IMR-90 (cell line): Measurements from ENCODE around the gene CHD2. TPM values are rescaled to one million over a fixed set of nuclear protein-coding genes. Genes with fewer than 3 reads are reported as not detected.

Experiments used
- ATAC-seq: fragments of 200-7000 bp; cut with Tn5 transposase; 2 replicates; pipeline ENCODE4 v1.9.1; 2020; ENCODE audit warnings: low read depth, mild to moderate bottlenecking, moderate library complexity
- BruUV-seq: library from RNA; stranded (reverse); fragments of 400-500 nt; replicated peaks from 2 replicates; lab custom pipeline; 2021; lab: Mats Ljungman, UMichigan
- CTCF ChIA-PET: fragments of 300-600 bp; formaldehyde crosslinking; extraction: SDS; loops from one replicate; lab custom pipeline; 2021; ENCODE audit warnings: antibody characterized with exemption; lab: Yijun Ruan, JAX
- POLR2A ChIA-PET: fragments of 300-600 bp; sonication (Branson Sonifier 250); formaldehyde crosslinking; loops from one replicate; lab custom pipeline; 2022; ENCODE audit warnings: antibody characterized with exemption; ENCODE audit not compliant: unreplicated experiment; lab: Charles Lee
- DNase-seq: peaks from one replicate; pipeline ENCODE4 v3.0.0; 2013
- H2AFZ ChIP-seq: replicated peaks from 2 replicates; pipeline ENCODE3; 2013; ENCODE audit warnings: low read length, mild to moderate bottlenecking; ENCODE audit not compliant: poor library complexity
- H2AK5ac ChIP-seq: 2 replicates; pipeline ENCODE4 v1.6.1; 2013; ENCODE audit warnings: low read depth, low read length, inconsistent platforms
- H2AK9ac ChIP-seq: replicated peaks from 2 replicates; pipeline ENCODE3; 2013; ENCODE audit warnings: mild to moderate bottlenecking, low read depth, low read length, moderate library complexity; ENCODE audit not compliant: poor library complexity
- H2BK120ac ChIP-seq: 2 replicates; pipeline ENCODE4 v1.6.1; 2013; ENCODE audit warnings: low read depth, low read length, inconsistent platforms
- H2BK15ac ChIP-seq: 3 replicates; pipeline ENCODE4 v1.6.1; 2013; ENCODE audit warnings: low read depth, low read length, inconsistent platforms
- H2BK20ac ChIP-seq: 2 replicates; pipeline ENCODE4 v1.6.1; 2013; ENCODE audit warnings: low read depth, mild to moderate bottlenecking, inconsistent platforms, low read length, moderate library complexity
- H2BK5ac ChIP-seq: 2 replicates; pipeline ENCODE4 v1.6.1; 2013; ENCODE audit warnings: mild to moderate bottlenecking, low read depth, low read length, inconsistent platforms; ENCODE audit not compliant: poor library complexity, severe bottlenecking
- H3K14ac ChIP-seq: replicated peaks from 2 replicates; pipeline ENCODE4 v1.6.1; 2013; ENCODE audit warnings: low read depth, low read length, inconsistent platforms
- H3K18ac ChIP-seq: 2 replicates; pipeline ENCODE4 v1.6.1; 2013; ENCODE audit warnings: low read depth, low read length, control low read depth
- H3K23ac ChIP-seq: 2 replicates; pipeline ENCODE4 v1.6.1; 2013; ENCODE audit warnings: low read depth, low read length, inconsistent platforms
- H3K27ac ChIP-seq: 2 replicates; pipeline ENCODE4 v1.5.1; 2013; ENCODE audit warnings: mild to moderate bottlenecking, control low read depth, low read length; ENCODE audit not compliant: insufficient read depth
- H3K27me3 ChIP-seq: 2 replicates; pipeline ENCODE4 v1.6.1; 2013; ENCODE audit warnings: low read length; ENCODE audit not compliant: control insufficient read depth, insufficient read depth
- H3K36me3 ChIP-seq: 2 replicates; pipeline ENCODE4 v1.6.1; 2013; ENCODE audit warnings: low read length, mixed read lengths; ENCODE audit not compliant: control insufficient read depth, insufficient read depth
- H3K4ac ChIP-seq: 2 replicates; pipeline ENCODE4 v1.6.1; 2013; ENCODE audit warnings: low read depth, low read length, inconsistent platforms
- H3K4me1 ChIP-seq: 2 replicates; pipeline ENCODE4 v1.6.1; 2013; ENCODE audit warnings: low read length, mixed read lengths; ENCODE audit not compliant: control insufficient read depth, insufficient read depth
- H3K4me2 ChIP-seq: 2 replicates; pipeline ENCODE4 v1.6.1; 2013; ENCODE audit warnings: low read depth, mild to moderate bottlenecking, control low read depth, low read length, moderate library complexity
- H3K4me3 ChIP-seq: 2 replicates; pipeline ENCODE4 v1.5.1; 2013; ENCODE audit warnings: low read depth, mild to moderate bottlenecking, control low read depth, low read length, moderate library complexity; ENCODE audit not compliant: insufficient read depth
- H3K56ac ChIP-seq: 2 replicates; pipeline ENCODE4 v1.6.1; 2013; ENCODE audit warnings: low read length, inconsistent platforms; ENCODE audit not compliant: insufficient read depth; ENCODE audit errors: extremely low read depth
- H3K79me1 ChIP-seq, 2 experiments: 2 replicates each; pipeline ENCODE4 v1.6.1; 2013; ENCODE audit warnings: low read length in 2 of 2, inconsistent platforms in 1 of 2, low read depth in 1 of 2
- H3K9ac ChIP-seq: 2 replicates; pipeline ENCODE4 v1.6.1; 2013; ENCODE audit warnings: low read depth, low read length, control low read depth
- H3K9me1 ChIP-seq: 2 replicates; pipeline ENCODE4 v1.6.1; 2013; ENCODE audit warnings: low read length, inconsistent platforms; ENCODE audit not compliant: insufficient read depth
- H3K9me3 ChIP-seq: 2 replicates; pipeline ENCODE4 v1.6.1; 2013; ENCODE audit warnings: low read length; ENCODE audit not compliant: control insufficient read depth, insufficient read depth
- H4K20me1 ChIP-seq: 2 replicates; pipeline ENCODE4 v1.6.1; 2013; ENCODE audit warnings: low read length, inconsistent platforms; ENCODE audit not compliant: insufficient read depth
- H4K5ac ChIP-seq: 2 replicates; pipeline ENCODE4 v1.6.1; 2013; ENCODE audit warnings: mild to moderate bottlenecking, low read depth, low read length, control low read depth
- H4K8ac ChIP-seq, 2 experiments: 2 replicates each; pipeline ENCODE4 v1.6.1; 2013; ENCODE audit warnings: low read depth in 2 of 2, low read length in 2 of 2, control low read depth in 1 of 2, inconsistent platforms in 1 of 2
- H4K91ac ChIP-seq: 2 replicates; pipeline ENCODE4 v1.6.1; 2013; ENCODE audit warnings: low read depth, low read length, inconsistent platforms; ENCODE audit not compliant: insufficient read depth
- BHLHE40 ChIP-seq: fragments of 150-350 bp; IDR thresholded peaks from 2 replicates; pipeline ENCODE4 v1.6.1; 2016; ENCODE audit warnings: mild to moderate bottlenecking, low read depth, low read length
- FOS ChIP-seq: fragments of 150-350 bp; IDR thresholded peaks from 2 replicates; pipeline ENCODE4 v1.6.1; 2016; ENCODE audit warnings: low read depth, low read length
- MXI1 ChIP-seq: IDR thresholded peaks from 2 replicates; pipeline ENCODE4 v1.6.1; 2012; ENCODE audit warnings: low read depth, mild to moderate bottlenecking, low read length, moderate library complexity, borderline replicate concordance
- NFE2L2 ChIP-seq: fragments of 150-350 bp; IDR thresholded peaks from 2 replicates; pipeline ENCODE4 v1.6.1; 2016; ENCODE audit warnings: low read depth, mild to moderate bottlenecking, low read length
- POLR2A ChIP-seq: IDR thresholded peaks from 2 replicates; pipeline ENCODE4 v1.6.1; 2012; ENCODE audit warnings: mild to moderate bottlenecking, low read depth, low read length
- RCOR1 ChIP-seq: IDR thresholded peaks from 2 replicates; pipeline ENCODE4 v1.6.1; 2012; ENCODE audit warnings: mild to moderate bottlenecking, low read length, improper control_type of control experiment; ENCODE audit not compliant: insufficient replicate concordance
- RFX5 ChIP-seq: IDR thresholded peaks from 2 replicates; pipeline ENCODE4 v1.8.0; 2012; ENCODE audit warnings: low read depth, mild to moderate bottlenecking, low read length, moderate library complexity
- WGBS, 2 experiments: methylation state at CpG; one replicate each; pipeline versions ENCODE4 v1.1.5 to v1.1.7; 2013; ENCODE audit warnings: missing lambda C conversion rate in 2 of 2; ENCODE audit not compliant: insufficient read length in 1 of 2; ENCODE audit errors: extremely low coverage in 2 of 2; 5-methylcytosine and 5-hydroxymethylcytosine counted together
- dilution Hi-C: fragments of 300-500 bp; cut with HindIII; formaldehyde crosslinking; loops from one replicate; pipeline ENCODE4 v1.14.3; 2018; ENCODE audit warnings: low sequenced_read_pairs; ENCODE audit not compliant: unreplicated experiment
- in situ Hi-C: fragments of 300-500 bp; cut with MboI; formaldehyde crosslinking; loops from 3 replicates; pipeline ENCODE4 v1.14.3; 2019; ENCODE audit warnings: low sequenced_read_pairs, inconsistent platforms, mixed read lengths
- intact Hi-C: fragments of 100-400 bp; cut with micrococcal nuclease; formaldehyde crosslinking; loops from 2 replicates; pipeline ENCODE4 v1.10.0; 2022
- polyA plus RNA-seq, 3 experiments: library from polyadenylated mRNA; depleted of rRNA; stranded (reverse); fragments of >200 nt; gene quantifications; 2 replicates each; pipeline ENCODE4 v1.2.3, GENCODE V29; 2012; ENCODE audit warnings: low replicate concordance in 1 of 3
- total RNA-seq: library from RNA; depleted of rRNA; stranded (reverse); fragments of >200 nt; gene quantifications from 2 replicates; pipeline ENCODE4 v1.2.3, GENCODE V29; 2012
- TF ChIP-seq, protein P1 (sequence below): fragments of 150-350 bp; IDR thresholded peaks from 2 replicates; pipeline ENCODE4 v1.6.1; 2017; ENCODE audit warnings: mild to moderate bottlenecking, antibody characterized with exemption, low read length, low read depth

The CHD2 gene
- total and polyA plus RNA-seq, 2 of the 4 experiments (the other 2 are of a cell fraction): 44.9 to 64.7 TPM

DNA sequence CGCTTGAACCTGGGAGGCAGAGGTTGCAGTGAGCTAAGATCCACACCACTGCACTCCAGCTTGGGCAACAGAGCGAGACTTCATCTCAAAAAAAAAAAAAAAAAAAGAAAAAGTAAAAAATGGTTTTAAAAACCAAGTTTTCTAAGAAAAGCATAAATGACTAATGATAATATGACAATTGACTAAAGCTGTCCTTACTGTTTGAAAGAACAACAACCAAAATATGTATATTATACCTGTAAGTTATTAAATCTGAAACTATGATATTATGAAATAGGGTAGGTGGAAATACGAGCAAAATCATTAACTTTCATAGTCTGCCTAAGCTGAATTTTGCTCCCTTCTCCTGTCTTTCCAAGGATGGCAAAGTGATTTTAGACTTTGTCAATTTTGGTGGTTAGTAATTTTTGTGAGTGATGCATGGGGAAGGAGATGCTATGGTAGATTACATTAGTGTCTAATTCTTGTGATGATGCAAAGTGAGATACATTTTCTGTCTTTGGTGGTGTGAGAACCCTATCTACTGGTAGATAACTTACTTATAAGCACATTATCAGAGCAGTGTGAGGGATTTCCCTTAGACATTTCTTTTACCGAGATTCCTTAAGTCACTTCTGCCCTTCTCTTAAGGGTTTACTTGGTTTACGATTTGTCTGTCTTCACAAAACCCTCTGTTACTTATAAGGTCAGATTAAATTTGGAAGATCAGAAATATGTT, 10.6 kb upstream of the CHD2 start (continued):
- TF ChIP-seq FOS (no peak), POLR2A (no peak)

DNA sequence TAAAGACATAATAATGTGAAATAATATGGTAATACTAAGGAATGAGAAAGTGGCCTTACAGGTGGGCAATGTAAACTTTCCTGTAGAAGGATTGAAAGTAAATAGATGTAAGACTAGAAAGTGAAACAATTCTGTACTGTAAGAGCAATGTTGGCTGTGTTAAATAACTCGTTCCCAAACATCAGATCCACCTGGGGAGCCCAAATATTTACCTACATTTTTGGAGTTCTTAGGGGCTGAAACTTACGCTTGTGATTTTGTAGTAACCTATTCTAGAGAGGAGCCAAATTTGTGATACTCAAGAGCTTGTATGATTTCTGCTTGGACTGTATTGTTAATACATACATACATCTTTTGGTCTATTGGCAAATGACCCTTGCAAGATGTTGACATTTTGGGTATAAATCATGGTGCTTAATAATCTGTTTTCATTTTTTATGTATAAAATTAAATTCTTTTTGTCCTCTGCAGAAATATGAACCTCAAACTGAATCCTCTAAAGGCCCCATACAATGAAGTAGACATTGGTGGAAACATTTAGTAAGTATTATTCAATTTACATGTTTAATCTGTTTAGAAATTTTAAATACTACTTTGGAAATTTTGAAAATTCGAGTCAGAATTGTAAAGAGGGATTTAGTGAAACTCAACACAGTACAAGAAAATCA, 8.5 kb upstream of the CHD2 start:
- Histone ChIP-seq H3K9me1 (no peaks in the 10 kb centered on the region; the same call in 1 of the 2 replicates), H3K23ac (no peak overlapping the region), H2AK5ac (no peak overlapping the region), H2AFZ (no peak overlapping the region), H3K56ac (no peak overlapping the region), H3K14ac (no peak overlapping the region), H3K36me3 (peaks cover 61% of the 10 kb centered on the region), H3K79me1 (peaks cover 0 to 14% of the 10 kb centered on the region in 2 experiments; a peak in 3 of 4 replicates), H3K18ac (no peak overlapping the region), H2BK5ac (no peak overlapping the region), H3K4ac (no peak overlapping the region), H4K91ac (no peak overlapping the region), H4K20me1 (peaks cover 46% of the 10 kb centered on the region), H3K27ac (no peak overlapping the region), H2BK120ac (no peak overlapping the region), H3K4me3 (no peak overlapping the region), H3K27me3 (no peaks in the 10 kb centered on the region), H2AK9ac (no peak overlapping the region), H2BK15ac (no peak overlapping the region), H4K8ac (no peak overlapping the region), H3K9ac (no peak overlapping the region), H4K5ac (no peak overlapping the region), H3K4me2 (no peak overlapping the region), H2BK20ac (no peak overlapping the region), H3K4me1 (peaks cover 3% of the 10 kb centered on the region; the same call in 1 of the 2 replicates), H3K9me3 (no peaks in the 10 kb centered on the region)
- dilution Hi-C loops (no loop called here), in situ Hi-C loops (no loop called here), intact Hi-C loops (no loop called here)
- ATAC-seq: no peak
- WGBS, 2 experiments: no CpG with 5 or more reads among the region's 3 CpGs
- BruUV-seq: no TSS peak
- TF ChIP-seq, protein P1, sequence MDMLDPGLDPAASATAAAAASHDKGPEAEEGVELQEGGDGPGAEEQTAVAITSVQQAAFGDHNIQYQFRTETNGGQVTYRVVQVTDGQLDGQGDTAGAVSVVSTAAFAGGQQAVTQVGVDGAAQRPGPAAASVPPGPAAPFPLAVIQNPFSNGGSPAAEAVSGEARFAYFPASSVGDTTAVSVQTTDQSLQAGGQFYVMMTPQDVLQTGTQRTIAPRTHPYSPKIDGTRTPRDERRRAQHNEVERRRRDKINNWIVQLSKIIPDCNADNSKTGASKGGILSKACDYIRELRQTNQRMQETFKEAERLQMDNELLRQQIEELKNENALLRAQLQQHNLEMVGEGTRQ: no peak
- no peak for TF ChIP-seq RFX5
- no peak for TF ChIP-seq MXI1
- TF ChIP-seq RCOR1: no peak
- TF ChIP-seq BHLHE40: no peak
- TF ChIP-seq NFE2L2: no peak
- POLR2A ChIA-PET: no interaction called here
- DNase-seq: no peak
- CTCF ChIA-PET: no interaction called here
